Nucleus accumbens (tissue), 56 donors: ENCODE results near the gene NT5E.

Experiments
- DNase-seq, 56 donors: peaks; one replicate each; lab custom pipeline; 2025; lab: John Stamatoyannopoulos, UW

NT5E gene

GRCh38 chr6:85459224-85459901 lies 9.5 kb downstream of the NT5E start:
- no peak for DNase-seq

DNA sequence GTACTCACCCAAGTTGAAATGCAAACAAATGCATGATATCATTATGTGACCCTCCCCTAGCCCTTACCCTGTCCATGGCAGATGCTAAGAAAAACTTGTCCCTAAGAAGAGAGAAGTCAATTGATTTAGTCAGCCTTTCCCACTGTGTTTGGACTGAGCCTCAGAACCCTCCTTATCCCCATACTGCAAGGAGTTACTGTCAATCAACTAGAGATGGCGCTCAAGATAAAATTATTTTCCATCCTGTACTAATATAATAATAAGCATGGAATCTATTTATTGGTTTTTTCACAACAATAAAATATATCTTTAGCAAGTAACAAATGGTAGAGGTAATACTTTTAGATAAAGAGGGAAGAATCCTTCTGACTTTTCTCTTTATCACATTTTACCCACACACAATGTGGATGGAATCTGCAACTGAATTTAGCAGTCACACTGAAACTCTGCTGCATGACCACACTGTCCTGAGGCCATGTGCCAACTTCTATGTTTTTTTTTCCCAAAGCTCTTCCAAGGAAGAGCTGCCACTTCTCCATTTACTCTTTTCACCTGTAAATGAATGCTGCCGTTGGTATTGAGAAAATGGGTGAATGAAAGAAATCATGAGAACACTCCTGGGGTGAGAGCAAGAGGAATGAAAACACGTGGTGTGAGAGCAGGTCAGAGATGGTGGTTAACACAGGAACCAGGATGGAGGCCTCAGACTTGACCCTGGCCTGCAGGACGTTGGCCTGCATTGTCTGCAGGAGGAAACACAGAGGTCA lies 10.5 kb downstream of the NT5E start:
- DNase-seq: no peak

DNA sequence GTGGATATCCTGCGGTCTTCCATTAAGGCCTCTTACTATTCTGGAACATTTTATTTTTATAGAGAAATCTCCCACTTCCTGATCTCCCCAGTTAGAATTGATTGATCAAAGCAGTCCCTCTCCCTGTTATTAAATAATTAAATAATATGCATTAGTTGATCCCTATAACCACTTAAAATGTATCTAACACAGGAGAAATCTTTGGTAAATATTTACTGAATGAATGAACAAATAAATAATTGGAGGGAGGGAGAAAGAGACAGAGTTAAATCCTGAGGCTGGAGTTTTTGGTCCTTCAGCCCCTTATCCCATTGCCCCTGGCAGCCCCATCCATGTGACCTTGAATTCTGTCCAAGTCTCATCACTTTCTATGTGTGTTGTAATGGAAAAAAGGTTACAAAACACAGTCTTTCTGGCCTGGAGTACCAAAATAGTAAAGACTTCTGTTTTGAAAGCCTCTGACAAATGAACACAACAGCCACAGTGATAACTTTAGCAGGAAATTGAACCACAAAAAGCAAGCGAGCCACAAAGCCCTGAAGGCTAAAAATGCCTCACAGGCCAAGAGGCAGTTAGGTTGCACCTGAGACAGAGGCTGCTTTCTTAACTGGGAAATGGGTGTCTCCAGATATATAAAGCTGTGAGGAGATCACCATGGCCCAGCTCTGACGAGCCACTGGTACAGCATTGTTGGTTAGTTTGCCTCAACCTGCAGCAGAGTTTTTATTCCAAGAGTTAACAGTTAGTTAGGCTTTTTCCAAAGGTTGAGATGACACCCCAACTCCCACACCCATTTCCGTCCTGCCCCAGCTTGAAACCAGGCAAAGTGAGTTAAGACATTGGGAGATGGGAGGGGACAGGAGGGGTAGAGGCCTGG lies 11.3 kb downstream of the NT5E start:
- DNase-seq: no peak

- DNase-seq: no peak
Observed at GRCh38 chr6:85461798-85462170, 11.9 kb downstream of the NT5E start.

DNA sequence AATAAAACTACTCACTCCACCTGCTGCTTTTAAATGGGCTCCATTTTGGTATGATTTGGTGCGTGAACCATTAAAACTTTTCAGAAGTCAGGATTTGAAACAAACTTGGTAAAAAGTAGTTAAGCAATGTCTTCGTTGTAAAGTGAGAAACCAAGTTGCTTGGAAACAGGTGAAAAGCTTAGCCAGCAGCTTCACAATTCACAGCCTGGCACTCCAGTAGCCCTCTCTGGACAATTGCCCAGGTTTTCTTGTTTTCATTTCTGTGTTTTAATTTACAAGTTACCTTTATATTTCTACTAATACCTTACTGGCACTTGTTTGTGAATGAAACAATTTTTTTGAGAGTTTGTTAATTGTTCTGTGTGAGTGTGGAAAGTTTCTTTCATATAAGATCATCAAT lies 12.8 kb downstream of the NT5E start:
- peak in 1 of 56 donors; percentile 17 for DNase-seq

DNA sequence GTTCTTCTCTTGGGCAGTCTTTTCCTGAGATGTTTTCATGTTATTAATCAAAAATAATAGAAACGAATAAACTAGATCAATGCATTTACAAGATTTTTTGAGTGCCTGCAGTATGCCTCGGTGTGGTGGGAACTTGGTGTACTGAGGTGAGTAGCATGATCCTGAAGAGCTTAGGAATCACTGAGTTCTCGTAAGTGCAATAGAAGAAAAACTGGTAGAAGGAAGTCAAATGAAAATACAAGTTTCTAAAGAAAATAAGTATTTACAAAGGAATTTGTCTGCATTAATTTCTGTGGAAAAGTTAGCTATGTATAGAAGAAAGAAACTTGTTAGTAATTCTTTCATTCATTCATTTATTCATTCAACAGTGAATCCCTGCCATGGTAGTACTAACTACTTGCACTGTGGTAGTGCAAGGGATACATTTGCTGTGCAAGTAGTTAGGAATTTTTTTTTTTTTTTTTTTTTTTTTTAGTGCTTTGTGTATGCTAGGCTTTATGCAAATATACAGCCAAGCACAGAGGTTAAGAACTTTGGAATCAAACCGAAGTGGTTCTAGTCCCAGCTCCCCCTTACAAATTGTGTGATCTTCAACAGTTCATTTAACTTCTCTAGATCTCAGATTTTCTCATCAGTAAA lies 13.9 kb downstream of the NT5E start:
- no peak for DNase-seq

- DNase-seq: peak in 1 of 56 donors; percentile 11
Observed at GRCh38 chr6:85464260-85464644, 14.4 kb downstream of the NT5E start.

DNA sequence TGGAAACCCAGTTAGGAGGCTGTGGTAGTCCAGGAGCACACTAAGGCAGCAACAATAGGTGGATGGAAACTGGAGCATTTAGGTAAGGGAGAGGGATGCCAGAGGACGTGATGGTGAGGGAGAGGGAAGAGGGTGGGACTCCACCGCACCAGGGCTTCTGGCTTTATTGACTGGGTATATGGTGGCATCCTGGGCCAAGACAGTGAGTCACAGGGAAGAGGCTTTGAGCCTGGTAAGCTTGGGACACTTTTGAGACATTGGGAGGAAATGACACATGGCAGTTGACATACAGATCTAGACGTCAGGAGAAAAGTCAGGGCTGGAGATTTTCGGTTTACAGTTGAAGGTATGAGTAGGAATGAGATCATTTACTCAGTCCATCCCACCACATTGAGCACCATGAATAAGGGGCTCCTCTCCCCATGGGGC lies 14.9 kb downstream of the NT5E start:
- no peak for DNase-seq

DNA sequence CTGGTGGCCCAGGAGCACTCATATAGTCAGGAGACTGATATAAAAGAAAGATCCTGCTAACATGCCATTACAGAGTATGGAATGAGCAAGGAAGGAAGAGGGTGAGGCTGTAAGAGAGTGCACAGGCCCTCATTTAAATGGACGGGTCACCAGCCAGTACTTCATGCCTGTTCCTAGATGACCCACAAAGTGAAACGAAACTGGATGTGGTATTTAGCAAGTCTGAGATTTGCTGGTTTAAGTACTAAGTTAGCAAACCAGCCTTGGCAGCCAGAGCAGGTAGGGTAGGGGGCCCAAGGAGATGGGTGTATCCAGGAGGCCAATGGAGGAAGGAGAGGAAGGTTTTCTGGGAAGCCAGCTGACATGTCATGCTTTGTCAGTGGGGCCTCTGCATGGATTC lies 15.9 kb downstream of the NT5E start:
- no peak for DNase-seq

- DNase-seq: no peak
Observed at GRCh38 chr6:85468326-85468725, 18.4 kb downstream of the NT5E start.

GRCh38 chr6:85469276-85470022 lies 19.6 kb downstream of the NT5E start:
- DNase-seq: no peak

GRCh38 chr6:85470023-85470410 lies 20.1 kb downstream of the NT5E start:
- no peak for DNase-seq

DNA sequence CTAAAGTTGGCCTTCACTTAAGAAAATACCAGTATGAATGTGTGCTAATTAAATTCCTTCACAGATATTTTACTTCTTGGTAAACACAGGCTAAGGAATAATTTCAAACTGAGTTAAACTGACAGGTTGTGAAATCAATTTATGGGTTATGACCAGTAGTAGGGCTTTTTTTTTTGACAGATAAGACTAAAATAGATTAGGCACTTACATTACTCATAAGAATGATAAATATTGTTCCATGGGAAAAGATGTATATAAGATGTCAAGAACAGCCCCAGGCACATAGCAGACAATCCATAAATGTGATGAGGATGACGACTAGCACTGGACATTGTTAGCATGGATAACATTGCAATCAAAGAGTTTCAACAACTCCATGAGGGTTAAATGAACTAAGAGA lies 22.9 kb downstream of the NT5E start:
- no peak for DNase-seq

- DNase-seq: no peak
Observed at GRCh38 chr6:85473748-85474147, 23.9 kb downstream of the NT5E start.

DNA sequence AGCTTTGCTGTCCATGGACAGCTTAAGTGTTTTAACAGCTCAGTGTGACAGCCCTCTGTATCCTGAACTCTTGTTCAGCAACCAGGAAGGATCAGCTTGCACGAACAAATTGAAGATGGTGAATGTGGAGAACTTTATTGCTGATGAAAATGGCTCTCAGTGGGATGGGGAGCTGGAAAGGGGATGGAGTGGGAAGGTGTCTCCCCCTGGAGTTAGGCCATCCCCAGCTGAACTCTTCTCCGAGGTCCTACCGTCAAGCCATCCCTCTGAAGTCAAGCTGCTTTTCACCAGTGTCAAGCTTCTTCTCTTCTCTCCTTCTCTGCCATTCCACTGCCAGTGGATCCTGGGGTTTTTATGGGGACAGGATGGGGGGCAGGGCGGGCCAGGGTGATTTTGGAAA lies 26.6 kb downstream of the NT5E start:
- no peak for DNase-seq

GRCh38 chr6:85479208-85479607 lies 29.3 kb downstream of the NT5E start:
- no peak for DNase-seq

- no peak for DNase-seq
Observed at GRCh38 chr6:85482206-85482904, 32.5 kb downstream of the NT5E start.

DNA sequence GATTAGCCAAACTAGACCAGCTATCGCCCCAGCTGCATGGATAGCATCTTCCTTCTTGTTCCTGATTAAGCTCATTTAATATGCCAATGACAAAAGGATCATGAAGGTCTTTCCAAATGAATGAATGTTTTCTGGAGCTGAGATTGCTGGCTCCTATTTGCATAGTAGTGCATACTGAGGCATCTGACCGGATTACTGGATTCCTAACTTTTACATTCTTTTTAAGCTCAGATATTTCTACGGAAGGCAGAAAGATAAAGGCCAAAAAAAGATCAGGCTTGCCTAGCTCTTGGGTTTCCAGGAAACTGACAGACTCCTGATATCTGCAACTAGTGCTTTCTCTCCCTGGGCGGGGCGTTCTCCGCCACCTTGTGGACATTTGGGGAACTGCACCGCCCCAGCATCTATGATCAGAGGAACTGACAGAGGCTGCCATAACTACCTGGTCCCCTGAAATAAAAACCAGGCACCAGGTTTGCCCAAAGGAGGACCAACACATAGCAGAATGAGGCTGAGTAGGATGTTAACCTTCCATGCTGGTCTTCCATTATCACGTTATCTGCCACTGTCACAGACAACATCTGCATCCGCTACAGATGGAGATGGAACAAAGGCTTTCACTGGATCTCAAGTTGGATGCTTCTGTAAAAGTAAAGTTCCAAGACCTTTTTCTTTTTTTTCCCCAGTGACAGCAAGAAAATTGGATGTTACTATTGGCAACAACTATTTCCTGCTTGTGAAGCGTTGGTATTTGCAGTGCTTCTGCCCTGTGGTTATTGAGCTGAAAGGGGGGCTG lies 33.2 kb downstream of the NT5E start:
- peak in 45 of 56 donors; percentile 3 to 81 (median 40) for DNase-seq

GRCh38 chr6:85483846-85484245 lies 34.0 kb downstream of the NT5E start:
- no peak for DNase-seq
